HCT116 (cell line): ENCODE measurements around the gene FAM13A. TPM values are rescaled to one million over a fixed set of nuclear protein-coding genes. Genes with fewer than 3 reads are reported as not detected.

ENCODE experiments used
- ATAC-seq: fragments of 200-7000 bp; cut with Tn5 transposase; 2 replicates; pipeline ENCODE4 v1.9.1; 2020; ENCODE audit warnings: mild to moderate bottlenecking, moderate library complexity
- BruUV-seq: library from RNA; stranded (reverse); fragments of 400-500 nt; replicated peaks from 2 replicates; lab custom pipeline; 2021; lab: Mats Ljungman, UMichigan
- CTCF ChIA-PET: fragments of 300-600 bp; sonication (Branson Sonifier 250); formaldehyde crosslinking; loops from one replicate; lab custom pipeline; 2021; ENCODE audit warnings: antibody characterized with exemption; lab: Charles Lee
- POLR2A ChIA-PET: fragments of 300-600, 350-600 bp; sonication (Branson Sonifier 250); formaldehyde crosslinking; loops from one replicate; lab custom pipeline; 2021; ENCODE audit warnings: antibody characterized with exemption; lab: Charles Lee
- RAD21 ChIA-PET, 2 experiments: fragments of 300-600 bp; sonication (Branson Sonifier 250); formaldehyde crosslinking; loops; one replicate each; lab custom pipeline; 2023; ENCODE audit warnings: low total read pairs in 2 of 2; ENCODE audit not compliant: uncharacterized antibody in 2 of 2, unreplicated experiment in 2 of 2, low non-redundant PET in 1 of 2; lab: Charles Lee
- DNase-seq: peaks from one replicate; pipeline ENCODE4 v3.0.0-alpha.2; 2010; ENCODE audit warnings: low read depth, low spot score
- H2AFZ ChIP-seq: fragments of 200-600 bp; shearing (Covaris generic), sonication (generic); 2 replicates; pipeline ENCODE4 v1.6.1; 2017; ENCODE audit warnings: low read depth, mixed run types, mixed read lengths, antibody characterized with exemption, low read length; ENCODE audit not compliant: poor library complexity, severe bottlenecking
- H3K27ac ChIP-seq: 2 replicates; pipeline ENCODE4 v1.5.1; 2012; ENCODE audit warnings: low read depth, low read length
- H3K27me3 ChIP-seq: fragments of 200-600 bp; sonication (generic); 2 replicates; pipeline ENCODE4 v1.6.1; 2016; ENCODE audit warnings: mixed run types, low read length, mixed read lengths; ENCODE audit not compliant: insufficient read depth
- H3K36me3 ChIP-seq, 2 experiments: fragments of 200-500 bp in 1 of 2; fragments of 200-600 bp in 1 of 2; sonication (Bioruptor generic) in 1 of 2; sonication (generic) in 1 of 2; 2 replicates each; pipeline versions ENCODE4 v1.5.1 to v1.6.1; 2014 to 2016; ENCODE audit warnings: low read length in 2 of 2, inconsistent platforms in 1 of 2, mixed read lengths in 1 of 2, mixed run types in 1 of 2; ENCODE audit not compliant: insufficient read depth in 2 of 2, control insufficient read depth in 1 of 2
- H3K4me1 ChIP-seq, 2 experiments: fragments of 200-600 bp in 1 of 2; sonication (generic) in 1 of 2; 2 replicates each; pipeline versions ENCODE4 v1.5.1 to v1.6.1; 2012 to 2017; ENCODE audit warnings: low read length in 2 of 2, inconsistent platforms in 1 of 2, mild to moderate bottlenecking in 1 of 2, mixed read lengths in 1 of 2, mixed run types in 1 of 2, moderate library complexity in 1 of 2; ENCODE audit not compliant: insufficient read depth in 2 of 2, control insufficient read depth in 1 of 2
- H3K4me2 ChIP-seq: fragments of 200-600 bp; sonication (generic); 2 replicates; pipeline ENCODE4 v1.6.1; 2017; ENCODE audit warnings: mixed run types, low read length, mixed read lengths
- H3K4me3 ChIP-seq, 2 experiments: fragments of 200-600 bp in 1 of 2; sonication (generic) in 1 of 2; replicated peaks in 1 of 2; 2 replicates each; pipeline ENCODE4 v1.5.1; 2011 to 2016; ENCODE audit warnings: low read length in 2 of 2, control low read depth in 1 of 2, low read depth in 1 of 2, mild to moderate bottlenecking in 1 of 2, mixed read lengths in 1 of 2, mixed run types in 1 of 2
- H3K79me2 ChIP-seq: fragments of 200-600 bp; sonication (generic); 2 replicates; pipeline ENCODE4 v1.6.1; 2017; ENCODE audit warnings: mild to moderate bottlenecking, mixed run types, low read length, moderate library complexity, mixed read lengths; ENCODE audit not compliant: insufficient read depth
- H3K9ac ChIP-seq: fragments of 200-600 bp; sonication (generic); 2 replicates; pipeline ENCODE4 v1.6.1; 2016; ENCODE audit warnings: low read length, mixed read lengths
- H3K9me2 ChIP-seq: fragments of 200-600 bp; sonication (generic), shearing (Covaris generic); 2 replicates; pipeline ENCODE4 v1.6.1; 2017; ENCODE audit warnings: mixed run types, mild to moderate bottlenecking, moderate library complexity; ENCODE audit not compliant: insufficient read depth
- H3K9me3 ChIP-seq, 2 experiments: fragments of 200-500 bp in 1 of 2; fragments of 200-600 bp in 1 of 2; sonication (Bioruptor generic) in 1 of 2; sonication (generic) in 1 of 2; 2 replicates each; pipeline ENCODE4 v1.6.1; 2014 to 2017; ENCODE audit warnings: low read length in 2 of 2, mixed read lengths in 2 of 2, inconsistent platforms in 1 of 2, low read depth in 1 of 2, mild to moderate bottlenecking in 1 of 2, mixed run types in 1 of 2, moderate library complexity in 1 of 2; ENCODE audit not compliant: control insufficient read depth in 1 of 2, insufficient read depth in 1 of 2
- H4K20me1 ChIP-seq: fragments of 200-600 bp; sonication (generic), shearing (Covaris generic); 2 replicates; pipeline ENCODE4 v1.6.1; 2017; ENCODE audit warnings: mixed run types, mild to moderate bottlenecking, moderate library complexity; ENCODE audit not compliant: insufficient read depth
- CBX3 ChIP-seq: IDR thresholded peaks from 2 replicates; pipeline ENCODE4 v1.6.1; 2012; ENCODE audit warnings: low read depth
- EGR1 ChIP-seq: IDR thresholded peaks from 2 replicates; pipeline ENCODE4 v1.6.1; 2012; ENCODE audit warnings: low read depth
- ELF1 ChIP-seq: IDR thresholded peaks from 2 replicates; pipeline ENCODE4 v1.6.1; 2012; ENCODE audit warnings: low read depth, borderline replicate concordance
- EZH2phosphoT487 ChIP-seq: fragments of 200-600 bp; IDR thresholded peaks from 2 replicates; pipeline ENCODE4 v1.6.1; 2018; ENCODE audit warnings: antibody characterized with exemption, borderline replicate concordance
- FOSL1 ChIP-seq: IDR thresholded peaks from 2 replicates; pipeline ENCODE4 v1.6.1; 2012; ENCODE audit warnings: low read depth
- JUND ChIP-seq: IDR thresholded peaks from 2 replicates; pipeline ENCODE4 v1.6.1; 2012
- POLR2A ChIP-seq: IDR thresholded peaks from 2 replicates; pipeline ENCODE4 v1.7.0; 2011; ENCODE audit warnings: borderline replicate concordance; ENCODE audit not compliant: insufficient read depth, insufficient read length; ENCODE audit errors: extremely low read depth
- POLR2AphosphoS5 ChIP-seq: IDR thresholded peaks from 2 replicates; pipeline ENCODE4 v1.6.1; 2011; ENCODE audit warnings: mild to moderate bottlenecking, low read depth, low read length, moderate library complexity
- RAD21 ChIP-seq: IDR thresholded peaks from 2 replicates; pipeline ENCODE4 v1.6.1; 2012; ENCODE audit warnings: low read depth, mild to moderate bottlenecking
- SIN3A ChIP-seq: IDR thresholded peaks from 2 replicates; pipeline ENCODE4 v1.6.1; 2012; ENCODE audit warnings: low read depth
- SP1 ChIP-seq: IDR thresholded peaks from 2 replicates; pipeline ENCODE4 v1.6.1; 2012; ENCODE audit warnings: low read depth
- SRF ChIP-seq: IDR thresholded peaks from 2 replicates; pipeline ENCODE4 v1.6.1; 2012; ENCODE audit warnings: low read depth
- TCF7L2 ChIP-seq: IDR thresholded peaks from 2 replicates; pipeline ENCODE4 v1.7.0; 2011; ENCODE audit warnings: borderline replicate concordance, inconsistent platforms; ENCODE audit not compliant: insufficient read depth, insufficient read length; ENCODE audit errors: extremely low read depth
- ZFX ChIP-seq: fragments of 450-650 bp; IDR thresholded peaks from 2 replicates; pipeline ENCODE4 v1.6.1; 2017
- intact Hi-C: fragments of 100-400 bp; cut with micrococcal nuclease; formaldehyde crosslinking; loops from 2 replicates; pipeline ENCODE4 v1.10.0; 2022
- total RNA-seq: library from RNA; stranded (reverse); gene quantifications from one replicate; pipeline ENCODE4 v1.2.1, GENCODE V29; 2021; ENCODE audit not compliant: unreplicated experiment
- TF ChIP-seq, protein P1 (sequence below): IDR thresholded peaks from 2 replicates; pipeline ENCODE4 v1.6.1; 2012; ENCODE audit warnings: low read depth
- TF ChIP-seq, protein P2 (sequence below): IDR thresholded peaks from 2 replicates; pipeline ENCODE4 v1.6.1; 2012

Gene FAM13A
- total RNA-seq, 1 experiment from 2014 or later: 17.2 TPM

DNA sequence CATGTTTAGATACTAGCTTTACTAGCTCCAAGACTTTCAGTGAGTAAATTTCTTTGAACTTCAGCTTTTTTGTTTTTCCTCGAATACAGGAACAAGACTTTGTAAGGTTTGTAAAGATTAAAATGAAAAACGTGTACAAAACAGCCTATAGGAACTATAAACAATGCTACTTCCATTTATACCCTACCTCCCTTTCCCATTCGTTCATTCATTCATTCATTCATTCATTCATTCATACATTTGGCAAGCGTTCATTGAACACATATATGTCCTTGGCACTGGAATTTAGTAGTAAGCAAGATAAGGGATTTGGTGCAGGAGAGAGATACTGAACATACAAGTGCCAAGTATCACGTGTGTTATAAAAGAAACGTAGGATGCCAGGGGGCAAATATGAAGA is 293.9 kb downstream of the FAM13A start:
- Histone ChIP-seq H3K9me2 (no peaks in the 10 kb centered on the region), H3K79me2 (no peaks in the 10 kb centered on the region), H4K20me1 (no peaks in the 10 kb centered on the region), H3K9ac (no peak overlapping the region), H3K27me3 (no peaks in the 10 kb centered on the region), H3K27ac (no peak overlapping the region), H3K4me1 (peaks cover 0 to 8% of the 10 kb centered on the region in 2 experiments; a peak in 2 of 4 replicates), H3K9me3 (no peaks in the 10 kb centered on the region), H3K36me3 (no peaks in the 10 kb centered on the region), H2AFZ (no peak overlapping the region), H3K4me3 (no peak overlapping the region), H3K4me2 (no peak overlapping the region)
- ChIA-PET CTCF (no interaction called here), RAD21 (no interaction called here), POLR2A (no interaction called here)
- no TSS peak for BruUV-seq
- no peak for ATAC-seq
- DNase-seq: no peak
- intact Hi-C loops: no loop called here
- no peak for TF ChIP-seq EZH2phosphoT487
- TF ChIP-seq SRF: no peak
- TF ChIP-seq POLR2AphosphoS5: no peak
- no peak for TF ChIP-seq EGR1
- TF ChIP-seq, protein P1, sequence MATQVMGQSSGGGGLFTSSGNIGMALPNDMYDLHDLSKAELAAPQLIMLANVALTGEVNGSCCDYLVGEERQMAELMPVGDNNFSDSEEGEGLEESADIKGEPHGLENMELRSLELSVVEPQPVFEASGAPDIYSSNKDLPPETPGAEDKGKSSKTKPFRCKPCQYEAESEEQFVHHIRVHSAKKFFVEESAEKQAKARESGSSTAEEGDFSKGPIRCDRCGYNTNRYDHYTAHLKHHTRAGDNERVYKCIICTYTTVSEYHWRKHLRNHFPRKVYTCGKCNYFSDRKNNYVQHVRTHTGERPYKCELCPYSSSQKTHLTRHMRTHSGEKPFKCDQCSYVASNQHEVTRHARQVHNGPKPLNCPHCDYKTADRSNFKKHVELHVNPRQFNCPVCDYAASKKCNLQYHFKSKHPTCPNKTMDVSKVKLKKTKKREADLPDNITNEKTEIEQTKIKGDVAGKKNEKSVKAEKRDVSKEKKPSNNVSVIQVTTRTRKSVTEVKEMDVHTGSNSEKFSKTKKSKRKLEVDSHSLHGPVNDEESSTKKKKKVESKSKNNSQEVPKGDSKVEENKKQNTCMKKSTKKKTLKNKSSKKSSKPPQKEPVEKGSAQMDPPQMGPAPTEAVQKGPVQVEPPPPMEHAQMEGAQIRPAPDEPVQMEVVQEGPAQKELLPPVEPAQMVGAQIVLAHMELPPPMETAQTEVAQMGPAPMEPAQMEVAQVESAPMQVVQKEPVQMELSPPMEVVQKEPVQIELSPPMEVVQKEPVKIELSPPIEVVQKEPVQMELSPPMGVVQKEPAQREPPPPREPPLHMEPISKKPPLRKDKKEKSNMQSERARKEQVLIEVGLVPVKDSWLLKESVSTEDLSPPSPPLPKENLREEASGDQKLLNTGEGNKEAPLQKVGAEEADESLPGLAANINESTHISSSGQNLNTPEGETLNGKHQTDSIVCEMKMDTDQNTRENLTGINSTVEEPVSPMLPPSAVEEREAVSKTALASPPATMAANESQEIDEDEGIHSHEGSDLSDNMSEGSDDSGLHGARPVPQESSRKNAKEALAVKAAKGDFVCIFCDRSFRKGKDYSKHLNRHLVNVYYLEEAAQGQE: no peak
- TF ChIP-seq JUND: no peak
- TF ChIP-seq, protein P2, sequence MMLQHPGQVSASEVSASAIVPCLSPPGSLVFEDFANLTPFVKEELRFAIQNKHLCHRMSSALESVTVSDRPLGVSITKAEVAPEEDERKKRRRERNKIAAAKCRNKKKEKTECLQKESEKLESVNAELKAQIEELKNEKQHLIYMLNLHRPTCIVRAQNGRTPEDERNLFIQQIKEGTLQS: no peak
- TF ChIP-seq POLR2A: no peak
- no peak for TF ChIP-seq FOSL1
- TF ChIP-seq RAD21: no peak
- no peak for TF ChIP-seq ZFX
- no peak for TF ChIP-seq SIN3A
- no peak for TF ChIP-seq TCF7L2
- no peak for TF ChIP-seq CBX3
- TF ChIP-seq ELF1: no peak
- TF ChIP-seq SP1: no peak
